Hematopoietic multipotent progenitor cell treated with erythropoietin and hydrocortisone succinate and interleukin-3 and kit ligand, for 17 days (in vitro differentiated cells): Measurements from ENCODE around the gene CDON.
"Not testable (repeated sequence)": the region's sequence is repeated elsewhere in the genome, so short reads cannot be mapped to it uniquely, and the experiment has no call there.

Experiments used
- DNase-seq: peaks from one replicate; pipeline ENCODE4 v3.0.0-alpha.2; 2015; ENCODE audit warnings: low spot score

Gene CDON

GRCh38 chr11:126048197-126048596 lies 14.5 kb downstream of the CDON start:
- no peak for DNase-seq

- DNase-seq: no peak
These were observed 16.0 kb downstream of the CDON start for GRCh38 chr11:126046570-126047195.

GRCh38 chr11:126039485-126040271 lies 23.0 kb downstream of the CDON start:
- no peak for DNase-seq

- DNase-seq: no peak
These were observed 26.9 kb downstream of the CDON start for GRCh38 chr11:126035718-126036117.

GRCh38 chr11:126034933-126035425 lies 27.7 kb downstream of the CDON start:
- no peak for DNase-seq

GRCh38 chr11:126034039-126034932 lies 28.4 kb downstream of the CDON start:
- no peak for DNase-seq

GRCh38 chr11:126032375-126032774 lies 30.3 kb downstream of the CDON start:
- no peak for DNase-seq

- DNase-seq: no peak
These were observed 32.9 kb downstream of the CDON start for GRCh38 chr11:126029805-126030204.

- no peak for DNase-seq
These were observed 33.4 kb downstream of the CDON start for GRCh38 chr11:126029237-126029636.

- DNase-seq: not testable (repeated sequence)
These were observed 34.1 kb downstream of the CDON start for GRCh38 chr11:126028534-126028933.

GRCh38 chr11:126026579-126026978 lies 36.1 kb downstream of the CDON start:
- no peak for DNase-seq

GRCh38 chr11:126025822-126026221 lies 36.8 kb downstream of the CDON start:
- no peak for DNase-seq

- no peak for DNase-seq
These were observed 38.5 kb downstream of the CDON start for GRCh38 chr11:126024123-126024522.

GRCh38 chr11:126012852-126013251 lies 49.8 kb downstream of the CDON start:
- no peak for DNase-seq

GRCh38 chr11:126011754-126012153 lies 50.9 kb downstream of the CDON start:
- no peak for DNase-seq

- DNase-seq: no peak
These were observed 51.4 kb downstream of the CDON start for GRCh38 chr11:126011265-126011664.

- DNase-seq: no peak
These were observed 53.7 kb downstream of the CDON start for GRCh38 chr11:126008956-126009355.

GRCh38 chr11:126007238-126007637 lies 55.4 kb downstream of the CDON start:
- DNase-seq: no peak

GRCh38 chr11:126006068-126006467 lies 56.6 kb downstream of the CDON start:
- no peak for DNase-seq

GRCh38 chr11:126002181-126002580 lies 60.5 kb downstream of the CDON start:
- no peak for DNase-seq

- no peak for DNase-seq
These were observed 63.3 kb downstream of the CDON start for GRCh38 chr11:125999234-125999880.

GRCh38 chr11:125998267-125998666 lies 64.4 kb downstream of the CDON start:
- no peak for DNase-seq
